ENCODE results near the gene TMCO5A.

DNA sequence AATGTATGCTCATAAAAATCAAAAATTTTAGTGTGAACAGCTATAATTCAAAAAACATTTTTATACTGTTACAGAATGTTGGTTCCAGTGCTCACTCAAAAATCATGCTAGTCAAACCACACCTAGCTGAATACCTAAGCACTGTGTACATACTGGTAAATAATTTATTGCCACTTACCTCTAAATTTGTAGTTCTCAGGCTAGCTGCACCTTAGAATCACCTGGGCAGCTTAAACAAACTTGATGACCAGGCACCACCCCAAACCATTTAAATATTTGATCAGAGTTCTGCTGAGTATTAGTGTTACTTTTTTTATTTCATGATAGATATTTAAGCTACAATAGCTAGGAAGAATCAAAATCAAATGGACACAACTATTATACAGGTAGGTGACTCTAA lies 32.3 kb upstream of the TMCO5A start:
- TF ChIP-seq, protein P1, sequence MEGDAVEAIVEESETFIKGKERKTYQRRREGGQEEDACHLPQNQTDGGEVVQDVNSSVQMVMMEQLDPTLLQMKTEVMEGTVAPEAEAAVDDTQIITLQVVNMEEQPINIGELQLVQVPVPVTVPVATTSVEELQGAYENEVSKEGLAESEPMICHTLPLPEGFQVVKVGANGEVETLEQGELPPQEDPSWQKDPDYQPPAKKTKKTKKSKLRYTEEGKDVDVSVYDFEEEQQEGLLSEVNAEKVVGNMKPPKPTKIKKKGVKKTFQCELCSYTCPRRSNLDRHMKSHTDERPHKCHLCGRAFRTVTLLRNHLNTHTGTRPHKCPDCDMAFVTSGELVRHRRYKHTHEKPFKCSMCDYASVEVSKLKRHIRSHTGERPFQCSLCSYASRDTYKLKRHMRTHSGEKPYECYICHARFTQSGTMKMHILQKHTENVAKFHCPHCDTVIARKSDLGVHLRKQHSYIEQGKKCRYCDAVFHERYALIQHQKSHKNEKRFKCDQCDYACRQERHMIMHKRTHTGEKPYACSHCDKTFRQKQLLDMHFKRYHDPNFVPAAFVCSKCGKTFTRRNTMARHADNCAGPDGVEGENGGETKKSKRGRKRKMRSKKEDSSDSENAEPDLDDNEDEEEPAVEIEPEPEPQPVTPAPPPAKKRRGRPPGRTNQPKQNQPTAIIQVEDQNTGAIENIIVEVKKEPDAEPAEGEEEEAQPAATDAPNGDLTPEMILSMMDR (IDR thresholded peaks at IDR 0.05): no peak
- no peak for TF ChIP-seq EZH2 (IDR thresholded peaks at IDR 0.05; ENCODE audit: borderline replicate concordance, insufficient read depth, low read depth, low read length, poor library complexity, severe bottlenecking)

All from B cell (primary cell).